Body of pancreas (tissue), 4 donors: ENCODE data around the gene KCNA10. TPM values are rescaled to one million over a fixed set of nuclear protein-coding genes. Genes with fewer than 3 reads are reported as not detected.

Experiments used
- ATAC-seq: fragments of 150-250 bp; one replicate; pipeline ENCODE4 v1.9.1; 2016
- DNase-seq, 4 donors: peaks; one replicate each; pipeline ENCODE4 v3.0.0-alpha.2; 2019
- H3K27ac ChIP-seq, 4 donors: fragments of 200-600 bp; sonication (generic); 1 replicate in 3 of 4; 2 replicates in 1 of 4; pipeline versions ENCODE4 v1.5.1 to v1.6.1; 2016 to 2019; ENCODE audit warnings: mild to moderate bottlenecking in 1 of 4, mixed read lengths in 1 of 4, moderate library complexity in 1 of 4
- H3K27me3 ChIP-seq, 2 donors: fragments of 200-600 bp; sonication (generic); one replicate each; pipeline ENCODE4 v1.6.0; 2016; ENCODE audit warnings: mild to moderate bottlenecking in 1 of 2
- H3K36me3 ChIP-seq, 2 donors: fragments of 200-600 bp; sonication (generic); replicated peaks in 1 of 2; 2 replicates each; pipeline ENCODE4 v1.5.1; 2016; ENCODE audit warnings: low read depth in 2 of 2; ENCODE audit not compliant: insufficient read depth in 1 of 2
- H3K4me1 ChIP-seq: fragments of 200-600 bp; sonication (generic); one replicate; pipeline ENCODE4 v1.6.0; 2016
- H3K4me3 ChIP-seq, 2 donors: fragments of 200-600 bp; sonication (generic); 1 replicate in 1 of 2; 2 replicates in 1 of 2; pipeline ENCODE4 v1.5.1; 2016 to 2019
- H3K9me3 ChIP-seq, 3 donors: fragments of 200-600 bp; sonication (generic); 1 replicate in 2 of 3; 2 replicates in 1 of 3; pipeline ENCODE4 v1.5.1; 2016
- CTCF ChIP-seq, 7 experiments: fragments of 450-650 bp in 4 of 7; fragments of 200-600 bp in 3 of 7; sonication (generic) in 3 of 7; IDR thresholded peaks; one replicate each; pipeline ENCODE4 v1.5.1; 2016 to 2019; ENCODE audit warnings: antibody characterized with exemption in 7 of 7
- POLR2A ChIP-seq, 3 donors: fragments of 450-650 bp; IDR thresholded peaks; one replicate each; pipeline ENCODE4 v1.6.1; 2016; ENCODE audit warnings: antibody characterized with exemption in 3 of 3, mild to moderate bottlenecking in 2 of 3
- WGBS, 2 donors: methylation state at CpG; one replicate each; pipeline ENCODE4 v1.1.5; 2017; 5-methylcytosine and 5-hydroxymethylcytosine counted together
- intact Hi-C: fragments of 100-400 bp; cut with DNase I; formaldehyde crosslinking; loops from one replicate; pipeline ENCODE4 v1.15.1; 2023
- total RNA-seq, 2 donors: library from RNA; depleted of rRNA; stranded (reverse); fragments of >200 nt; gene quantifications; one replicate each; pipeline ENCODE4 v1.1.0, GENCODE V29; 2016

KCNA10 gene
- total RNA-seq, 2 donors from 2014 or later, result not detected

- ATAC-seq, result no peak
- Histone ChIP-seq H3K36me3 (no peaks in the 10 kb centered on the region), H3K9me3 (no peaks in the 10 kb centered on the region), H3K4me3 (no peak overlapping the region), H3K4me1 (no peaks in the 10 kb centered on the region), H3K27me3 (no peaks in the 10 kb centered on the region), H3K27ac (no peak overlapping the region)
- DNase-seq, result no peak
- TF ChIP-seq POLR2A (IDR thresholded peaks at IDR 0.05) (no peak), CTCF (IDR thresholded peaks at IDR 0.05) (no peak)
- intact Hi-C loops, result no loop called here
- 45 to 60% methylated on average over 7 of the region's 7 CpGs for WGBS, 2 donors
Observed at GRCh38 chr1:110540891-110541685, 22.1 kb upstream of the KCNA10 start.

GRCh38 chr1:110538921-110539320 lies 19.9 kb upstream of the KCNA10 start:
- no peak overlapping the region for H3K4me3 ChIP-seq
- DNase-seq (no peak), ATAC-seq (no peak)
- H3K27ac ChIP-seq, result no peak overlapping the region
- WGBS, 2 donors, result 53 to 66% methylated on average over 8 of the region's 8 CpGs
- no peaks in the 10 kb centered on the region for H3K27me3 ChIP-seq
- no peaks in the 10 kb centered on the region for H3K4me1 ChIP-seq
- no peaks in the 10 kb centered on the region for H3K36me3 ChIP-seq
- no peaks in the 10 kb centered on the region for H3K9me3 ChIP-seq
- intact Hi-C loops, result no loop called here
- TF ChIP-seq POLR2A (IDR thresholded peaks at IDR 0.05) (no peak), CTCF (IDR thresholded peaks at IDR 0.05) (no peak)

- H3K27me3 ChIP-seq, result no peaks in the 10 kb centered on the region
- no peak for DNase-seq
- no peaks in the 10 kb centered on the region for H3K36me3 ChIP-seq
- intact Hi-C loops, result no loop called here
- 62 to 81% methylated on average over 16 of the region's 16 CpGs for WGBS, 2 donors
- no peak overlapping the region for H3K4me3 ChIP-seq
- TF ChIP-seq POLR2A (IDR thresholded peaks at IDR 0.05) (no peak), CTCF (IDR thresholded peaks at IDR 0.05) (no peak)
- H3K27ac ChIP-seq, result no peak overlapping the region
- no peaks in the 10 kb centered on the region for H3K4me1 ChIP-seq
- no peak for ATAC-seq
- H3K9me3 ChIP-seq, result no peaks in the 10 kb centered on the region
Observed at GRCh38 chr1:110538075-110538474, 19.1 kb upstream of the KCNA10 start.

- no peaks in the 10 kb centered on the region for H3K36me3 ChIP-seq
- no peak for TF ChIP-seq POLR2A (IDR thresholded peaks at IDR 0.05)
- TF ChIP-seq CTCF (IDR thresholded peaks at IDR 0.05), result no peak
- intact Hi-C loops, result no loop called here
- H3K4me3 ChIP-seq, result no peak overlapping the region
- H3K27ac ChIP-seq, result no peak overlapping the region
- whole genome bisulfite sequencing, 2 donors, result 63 to 69% methylated on average over 3 of the region's 3 CpGs
- H3K27me3 ChIP-seq, result no peaks in the 10 kb centered on the region
- H3K9me3 ChIP-seq, result no peaks in the 10 kb centered on the region
- ATAC-seq (no peak), DNase-seq (no peak)
- no peaks in the 10 kb centered on the region for H3K4me1 ChIP-seq
Observed at GRCh38 chr1:110535985-110536384, 17.0 kb upstream of the KCNA10 start.

GRCh38 chr1:110533230-110533629 lies 14.3 kb upstream of the KCNA10 start:
- TF ChIP-seq POLR2A (IDR thresholded peaks at IDR 0.05) (no peak), CTCF (IDR thresholded peaks at IDR 0.05) (no peak)
- H3K4me3 ChIP-seq, result no peak overlapping the region
- H3K36me3 ChIP-seq, result no peaks in the 10 kb centered on the region
- no peaks in the 10 kb centered on the region for H3K27me3 ChIP-seq
- no peaks in the 10 kb centered on the region for H3K4me1 ChIP-seq
- WGBS, 2 donors, result 24 to 35% methylated on average over 1 to 3 of the region's 3 CpGs
- ATAC-seq, result no peak
- H3K27ac ChIP-seq, result no peak overlapping the region
- no peak for DNase-seq
- no peaks in the 10 kb centered on the region for H3K9me3 ChIP-seq
- intact Hi-C loops, result no loop called here
